ENCODE results near the gene ERBB2.

The ERBB2 gene

GRCh38 chr17:39726617-39727016 is 26.8 kb downstream of the ERBB2 start:
- H3K4me3 ChIP-seq (ENCODE audit: low read depth, low read length): no peak overlapping the region
- TF ChIP-seq, protein P1, sequence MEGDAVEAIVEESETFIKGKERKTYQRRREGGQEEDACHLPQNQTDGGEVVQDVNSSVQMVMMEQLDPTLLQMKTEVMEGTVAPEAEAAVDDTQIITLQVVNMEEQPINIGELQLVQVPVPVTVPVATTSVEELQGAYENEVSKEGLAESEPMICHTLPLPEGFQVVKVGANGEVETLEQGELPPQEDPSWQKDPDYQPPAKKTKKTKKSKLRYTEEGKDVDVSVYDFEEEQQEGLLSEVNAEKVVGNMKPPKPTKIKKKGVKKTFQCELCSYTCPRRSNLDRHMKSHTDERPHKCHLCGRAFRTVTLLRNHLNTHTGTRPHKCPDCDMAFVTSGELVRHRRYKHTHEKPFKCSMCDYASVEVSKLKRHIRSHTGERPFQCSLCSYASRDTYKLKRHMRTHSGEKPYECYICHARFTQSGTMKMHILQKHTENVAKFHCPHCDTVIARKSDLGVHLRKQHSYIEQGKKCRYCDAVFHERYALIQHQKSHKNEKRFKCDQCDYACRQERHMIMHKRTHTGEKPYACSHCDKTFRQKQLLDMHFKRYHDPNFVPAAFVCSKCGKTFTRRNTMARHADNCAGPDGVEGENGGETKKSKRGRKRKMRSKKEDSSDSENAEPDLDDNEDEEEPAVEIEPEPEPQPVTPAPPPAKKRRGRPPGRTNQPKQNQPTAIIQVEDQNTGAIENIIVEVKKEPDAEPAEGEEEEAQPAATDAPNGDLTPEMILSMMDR (IDR thresholded peaks at IDR 0.05; ENCODE audit: low read depth, low read length): no peak
- in situ Hi-C loops (cut with HindIII; ENCODE audit: low sequenced_read_pairs): no loop called here
- no peak for DNase-seq (ENCODE audit: low read depth, low spot score)

DNA sequence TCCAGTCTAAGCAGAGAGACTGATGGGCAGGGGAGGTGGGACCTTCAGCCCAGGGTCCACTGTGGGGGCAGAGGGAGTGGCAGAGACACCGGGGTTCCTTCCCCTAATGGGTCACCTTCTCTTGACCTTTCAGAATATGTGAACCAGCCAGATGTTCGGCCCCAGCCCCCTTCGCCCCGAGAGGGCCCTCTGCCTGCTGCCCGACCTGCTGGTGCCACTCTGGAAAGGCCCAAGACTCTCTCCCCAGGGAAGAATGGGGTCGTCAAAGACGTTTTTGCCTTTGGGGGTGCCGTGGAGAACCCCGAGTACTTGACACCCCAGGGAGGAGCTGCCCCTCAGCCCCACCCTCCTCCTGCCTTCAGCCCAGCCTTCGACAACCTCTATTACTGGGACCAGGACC is 27.7 kb downstream of the ERBB2 start:
- no peak overlapping the region for H3K4me3 ChIP-seq (ENCODE audit: low read depth, low read length)
- in situ Hi-C loops (cut with HindIII; ENCODE audit: low sequenced_read_pairs): no loop called here
- TF ChIP-seq, protein P1 (IDR thresholded peaks at IDR 0.05; ENCODE audit: low read depth, low read length): no peak
- no peak for DNase-seq (ENCODE audit: low read depth, low spot score)

DNA sequence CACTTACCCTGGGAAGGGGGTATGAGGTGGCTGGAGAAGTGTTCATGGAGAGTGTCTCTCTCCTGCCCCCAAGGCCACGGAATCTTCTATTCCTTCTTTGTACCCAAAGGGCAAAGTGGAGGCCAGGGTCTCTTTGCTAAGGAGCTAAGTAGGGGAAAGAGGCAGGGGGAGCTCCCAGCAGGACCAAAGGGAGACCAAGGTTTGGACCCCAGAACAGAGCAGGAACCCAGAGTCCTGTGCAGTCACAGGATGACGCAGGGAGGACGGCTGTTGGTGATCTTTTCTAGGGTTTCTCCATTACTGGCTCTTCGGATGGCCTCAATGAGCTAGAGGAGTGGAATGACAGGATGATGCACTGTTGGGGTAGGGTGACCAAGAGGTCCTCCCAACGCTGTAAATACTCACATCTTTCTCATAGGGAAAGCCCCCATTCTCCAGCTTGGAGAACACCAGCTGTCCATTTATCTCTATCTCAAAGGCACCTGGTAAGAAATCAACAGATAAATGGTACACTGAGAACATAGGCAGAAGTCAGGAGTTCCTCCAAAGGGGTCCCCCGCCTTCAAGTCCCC is 29.5 kb downstream of the ERBB2 start:
- DNase-seq (ENCODE audit: low read depth, low spot score): no peak
- in situ Hi-C loops (cut with HindIII; ENCODE audit: low sequenced_read_pairs): no loop called here
- peak overlapping the region; percentile 76 for H3K4me3 ChIP-seq (ENCODE audit: low read depth, low read length)
- TF ChIP-seq, protein P1 (IDR thresholded peaks at IDR 0.05; ENCODE audit: low read depth, low read length): no peak

DNA sequence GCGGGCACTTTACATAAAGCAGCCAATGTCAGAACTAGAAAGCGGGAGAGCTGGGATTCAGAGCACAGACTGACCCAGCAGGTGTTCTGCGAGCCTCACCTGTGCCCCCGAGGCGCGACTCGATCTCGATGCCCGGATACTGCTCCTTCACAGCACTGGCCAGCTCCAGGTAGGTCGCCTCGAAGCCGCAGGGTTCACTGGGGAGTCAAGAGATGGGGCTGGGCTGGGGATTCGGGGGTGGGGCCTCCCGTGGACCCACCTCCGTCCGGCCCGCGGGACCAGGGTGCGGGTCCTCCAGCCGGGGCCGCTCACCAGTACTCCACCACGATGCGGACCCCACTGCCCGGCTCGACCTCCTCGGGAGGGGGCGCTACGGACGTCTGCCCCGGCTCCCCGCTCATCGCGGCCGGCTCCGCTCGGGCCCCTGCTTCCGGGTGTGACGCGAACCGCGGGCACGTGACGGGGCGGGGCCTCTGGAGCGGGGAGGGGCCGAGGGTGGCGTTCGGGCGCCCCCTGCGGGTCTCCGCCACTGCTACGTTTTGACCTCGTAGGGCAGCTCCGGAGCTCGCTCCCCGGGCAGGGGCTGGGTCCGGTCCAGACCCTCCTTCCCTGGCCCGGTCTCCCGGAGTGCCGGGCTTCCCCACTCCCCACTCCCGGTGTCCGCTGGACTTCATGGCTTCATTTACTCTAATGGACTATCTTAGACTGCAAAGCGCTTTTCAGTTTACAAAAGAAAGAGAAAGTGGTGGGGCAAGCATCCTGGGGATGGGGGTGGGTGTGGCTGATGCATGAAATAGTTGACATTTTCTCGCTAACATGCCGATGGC is 30.4 kb downstream of the ERBB2 start, which contains the start of gene MIEN1:
Gene MIEN1 (minus strand): TSS at position 438 of the 827 bp plus-strand sequence. CDS start 37 bp downstream, at position 401.
- peak; percentile 77 for DNase-seq (ENCODE audit: low read depth, low spot score)
- TF ChIP-seq, protein P1 (IDR thresholded peaks at IDR 0.05; ENCODE audit: low read depth, low read length): peak; percentile 75
- peak within 1 kb of the TSS; percentile 76 for H3K4me3 ChIP-seq (ENCODE audit: low read depth, low read length)
- in situ Hi-C loops (cut with HindIII; ENCODE audit: low sequenced_read_pairs): no loop called here

GRCh38 chr17:39732586-39732985 is 32.7 kb downstream of the ERBB2 start:
- no peak overlapping the region for H3K4me3 ChIP-seq (ENCODE audit: low read depth, low read length)
- DNase-seq (ENCODE audit: low read depth, low spot score): no peak
- in situ Hi-C loops (cut with HindIII; ENCODE audit: low sequenced_read_pairs): no loop called here
- TF ChIP-seq, protein P1 (IDR thresholded peaks at IDR 0.05; ENCODE audit: low read depth, low read length): no peak

DNA sequence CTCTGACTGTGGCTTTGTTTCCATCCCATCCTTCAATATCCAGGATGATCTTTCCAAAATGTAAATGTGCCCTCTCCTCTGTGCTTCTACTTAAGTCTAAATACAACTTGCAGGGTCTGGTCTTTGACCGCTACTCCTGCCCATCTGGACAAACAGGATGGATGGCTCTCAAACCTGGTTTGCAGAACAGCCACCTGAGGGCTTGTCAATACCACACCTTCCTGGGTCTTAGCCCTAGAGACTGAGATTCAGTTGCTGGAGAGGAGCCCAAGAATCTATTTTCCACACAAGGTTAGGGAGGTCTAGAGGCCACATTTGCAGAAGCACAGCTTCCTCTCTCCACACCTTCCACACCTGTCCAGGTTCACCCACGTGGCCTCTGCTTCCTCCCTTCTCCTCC is 36.0 kb downstream of the ERBB2 start:
- in situ Hi-C loops (cut with HindIII; ENCODE audit: low sequenced_read_pairs): no loop called here
- no peak overlapping the region for H3K4me3 ChIP-seq (ENCODE audit: low read depth, low read length)
- TF ChIP-seq, protein P1 (IDR thresholded peaks at IDR 0.05; ENCODE audit: low read depth, low read length): no peak
- no peak for DNase-seq (ENCODE audit: low read depth, low spot score)
